Activated T-helper 2 cell treated with anti-CD3 and anti-CD28 coated beads, Interferon-gamma antibody, Interleukin-2, Interleukin-4, amounts not matched to agents 10 μg/mL and 5 μg/mL and 100 μg/mL, durations not matched to agents 14 hours and 24 hours and 36 hours (primary cell): Measurements from ENCODE around the gene ZCCHC9. TPM values are rescaled to one million over a fixed set of nuclear protein-coding genes. Genes with fewer than 3 reads are reported as not detected.

ENCODE experiments used
- DNase-seq: peaks from one replicate; pipeline ENCODE4 v3.0.0; 2021; ENCODE audit warnings: low spot score
- H3K27ac Mint-ChIP-seq: one replicate; pipeline ENCODE4 v1.8.0; 2021; ENCODE audit warnings: mixed read lengths
- H3K27me3 Mint-ChIP-seq: one replicate; pipeline ENCODE4 v1.8.0; 2021; ENCODE audit warnings: low read depth, mixed read lengths
- H3K36me3 Mint-ChIP-seq: one replicate; pipeline ENCODE4 v1.8.0; 2021; ENCODE audit warnings: low read depth, mixed read lengths
- H3K4me1 Mint-ChIP-seq: one replicate; pipeline ENCODE4 v1.8.0; 2021; ENCODE audit warnings: low read depth, mixed read lengths
- H3K4me3 Mint-ChIP-seq: one replicate; pipeline ENCODE4 v1.8.0; 2021; ENCODE audit warnings: low read depth, mild to moderate bottlenecking, moderate library complexity, mixed read lengths
- H3K9me3 Mint-ChIP-seq: one replicate; pipeline ENCODE4 v1.8.0; 2021; ENCODE audit warnings: mixed read lengths
- intact Hi-C: fragments of 100-400 bp; cut with micrococcal nuclease; formaldehyde crosslinking; loops from one replicate; pipeline ENCODE4 v1.15.1; 2023
- total RNA-seq: library from RNA; stranded (reverse); gene quantifications from 2 replicates; pipeline ENCODE4 v1.2.3, GENCODE V29; 2022

The ZCCHC9 gene
- total RNA-seq, 1 donor from 2014 or later: 43.4 TPM

DNA sequence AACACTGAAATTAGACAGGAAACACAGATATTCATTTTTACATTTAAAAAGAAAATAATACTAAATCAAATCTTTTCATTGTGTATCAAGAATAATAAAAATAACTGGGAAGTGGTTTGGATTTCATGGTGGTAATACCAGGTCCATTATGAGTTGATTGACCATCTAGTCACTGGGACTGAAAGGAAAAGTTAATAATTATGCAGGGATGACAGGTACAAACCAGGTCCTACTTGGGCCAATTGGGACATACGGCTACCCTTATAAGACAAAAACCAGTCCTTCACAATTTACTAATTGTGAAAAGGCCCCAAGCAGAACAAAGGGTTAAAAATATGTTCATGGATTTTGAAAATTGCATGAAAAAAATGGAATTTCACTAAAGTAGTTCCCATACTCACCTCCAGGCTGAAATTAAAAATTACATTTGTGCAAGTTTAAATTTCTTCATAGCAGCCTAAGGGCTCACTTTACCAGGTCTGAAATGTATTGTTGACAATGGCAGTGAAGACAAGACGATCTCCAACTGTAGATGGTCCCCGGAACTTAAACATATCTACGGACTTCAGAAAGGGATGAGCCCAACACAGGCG lies 44.1 kb downstream of the ZCCHC9 start:
- Mint-ChIP-seq H3K27me3 (peaks cover 8% of the 10 kb centered on the region), H3K36me3 (no peaks in the 10 kb centered on the region), H3K4me1 (no peaks in the 10 kb centered on the region), H3K4me3 (no peak overlapping the region), H3K9me3 (no peaks in the 10 kb centered on the region), H3K27ac (no peak overlapping the region)
- intact Hi-C loops: no loop called here
- no peak for DNase-seq

DNA sequence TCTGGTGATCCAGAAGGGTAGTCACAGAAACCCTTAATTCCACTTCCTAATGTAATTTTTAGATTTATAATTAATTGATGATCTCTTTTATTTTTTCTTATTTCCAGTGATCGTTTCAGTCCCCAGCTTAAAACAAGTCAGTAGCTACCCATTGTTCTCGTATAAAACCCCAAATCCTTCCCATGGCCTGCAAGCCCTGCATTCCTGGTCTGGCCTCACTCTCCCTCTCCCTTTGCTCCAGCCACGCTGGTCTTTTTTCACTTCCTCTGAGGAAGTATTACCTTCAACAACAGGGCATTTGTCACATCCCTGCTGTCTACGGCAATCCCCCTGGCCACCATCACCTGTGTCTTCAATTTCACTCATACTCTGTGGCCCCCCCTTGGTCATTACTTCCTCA lies 47.8 kb downstream of the ZCCHC9 start:
- no peak for DNase-seq
- intact Hi-C loops: no loop called here
- Mint-ChIP-seq H3K4me3 (no peak overlapping the region), H3K9me3 (no peaks in the 10 kb centered on the region), H3K4me1 (no peaks in the 10 kb centered on the region), H3K36me3 (no peaks in the 10 kb centered on the region), H3K27me3 (peaks cover 16% of the 10 kb centered on the region), H3K27ac (no peak overlapping the region)

DNA sequence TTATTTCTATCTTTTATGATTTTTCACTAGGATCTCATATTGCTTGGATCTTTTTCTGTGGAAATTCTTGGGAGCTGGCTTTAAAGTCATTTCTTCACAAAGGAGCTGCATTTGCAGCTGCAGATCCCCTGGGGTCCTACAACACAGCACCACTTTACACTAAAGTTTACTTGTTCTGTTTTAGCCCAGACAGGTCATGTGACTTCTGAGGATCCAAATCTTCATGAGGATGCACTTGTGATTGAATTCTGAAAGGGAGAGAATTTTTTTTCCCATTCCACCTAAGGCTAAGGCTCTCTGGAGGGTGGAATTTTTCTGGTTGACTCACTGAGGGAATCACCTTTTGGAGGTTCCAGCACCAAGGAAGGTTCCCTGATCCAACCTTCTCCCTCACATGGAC lies 49.1 kb downstream of the ZCCHC9 start:
- no peak overlapping the region for H3K4me3 Mint-ChIP-seq
- intact Hi-C loops: no loop called here

DNA sequence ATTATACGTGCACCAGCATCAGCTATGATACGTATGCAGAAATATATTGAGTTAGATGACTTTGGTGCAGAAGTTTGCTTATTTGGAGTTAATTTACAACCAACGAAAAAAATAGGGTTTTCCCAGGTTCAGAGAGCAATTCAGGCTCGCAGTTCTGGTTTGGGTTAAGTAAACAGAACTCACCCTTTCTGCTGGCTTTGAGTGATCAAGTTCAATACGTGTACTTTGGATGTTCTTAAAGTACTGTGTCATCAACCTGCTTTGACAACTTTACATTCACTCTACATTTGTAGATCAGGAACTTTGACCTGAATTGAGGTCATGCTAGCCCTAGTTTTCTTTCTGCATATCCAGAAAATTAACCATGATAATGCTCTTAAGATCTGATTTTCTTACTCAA lies 51.8 kb downstream of the ZCCHC9 start:
- no peaks in the 10 kb centered on the region for H3K4me1 Mint-ChIP-seq
- no peak overlapping the region for H3K27ac Mint-ChIP-seq
- H3K4me3 Mint-ChIP-seq: no peak overlapping the region
- intact Hi-C loops: no loop called here
- no peaks in the 10 kb centered on the region for H3K9me3 Mint-ChIP-seq
- peaks cover 12% of the 10 kb centered on the region for H3K27me3 Mint-ChIP-seq
- DNase-seq: no peak
- no peaks in the 10 kb centered on the region for H3K36me3 Mint-ChIP-seq

More for the DNA sequence above, 49.1 kb downstream of the ZCCHC9 start:
- Mint-ChIP-seq H3K27me3 (peaks cover 16% of the 10 kb centered on the region), H3K36me3 (no peaks in the 10 kb centered on the region), H3K27ac (no peak overlapping the region), H3K4me1 (no peaks in the 10 kb centered on the region), H3K9me3 (no peaks in the 10 kb centered on the region)
- DNase-seq: no peak

DNA sequence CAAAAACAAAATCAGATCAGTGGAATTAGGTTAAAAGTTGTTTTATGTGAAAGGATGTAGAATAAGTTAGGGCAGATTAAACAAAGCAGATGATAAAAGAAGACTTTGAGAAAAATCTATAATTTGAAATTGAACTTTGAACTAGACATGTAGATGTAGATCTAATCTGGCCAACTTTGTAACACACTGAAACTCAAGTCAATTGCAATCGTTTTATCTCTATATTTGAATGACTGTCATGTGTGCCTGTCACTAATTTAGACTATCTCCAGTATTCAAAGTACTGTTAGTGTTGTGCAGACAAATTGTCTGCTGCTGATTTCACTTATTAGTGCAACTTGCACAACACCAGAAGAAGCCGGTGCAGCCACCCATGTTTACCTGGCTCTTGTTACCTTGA lies 52.7 kb downstream of the ZCCHC9 start:
- Mint-ChIP-seq H3K27ac (no peak overlapping the region), H3K27me3 (peaks cover 12% of the 10 kb centered on the region), H3K36me3 (no peaks in the 10 kb centered on the region), H3K4me3 (no peak overlapping the region), H3K9me3 (no peaks in the 10 kb centered on the region), H3K4me1 (no peaks in the 10 kb centered on the region)
- intact Hi-C loops: no loop called here
- DNase-seq: no peak

DNA sequence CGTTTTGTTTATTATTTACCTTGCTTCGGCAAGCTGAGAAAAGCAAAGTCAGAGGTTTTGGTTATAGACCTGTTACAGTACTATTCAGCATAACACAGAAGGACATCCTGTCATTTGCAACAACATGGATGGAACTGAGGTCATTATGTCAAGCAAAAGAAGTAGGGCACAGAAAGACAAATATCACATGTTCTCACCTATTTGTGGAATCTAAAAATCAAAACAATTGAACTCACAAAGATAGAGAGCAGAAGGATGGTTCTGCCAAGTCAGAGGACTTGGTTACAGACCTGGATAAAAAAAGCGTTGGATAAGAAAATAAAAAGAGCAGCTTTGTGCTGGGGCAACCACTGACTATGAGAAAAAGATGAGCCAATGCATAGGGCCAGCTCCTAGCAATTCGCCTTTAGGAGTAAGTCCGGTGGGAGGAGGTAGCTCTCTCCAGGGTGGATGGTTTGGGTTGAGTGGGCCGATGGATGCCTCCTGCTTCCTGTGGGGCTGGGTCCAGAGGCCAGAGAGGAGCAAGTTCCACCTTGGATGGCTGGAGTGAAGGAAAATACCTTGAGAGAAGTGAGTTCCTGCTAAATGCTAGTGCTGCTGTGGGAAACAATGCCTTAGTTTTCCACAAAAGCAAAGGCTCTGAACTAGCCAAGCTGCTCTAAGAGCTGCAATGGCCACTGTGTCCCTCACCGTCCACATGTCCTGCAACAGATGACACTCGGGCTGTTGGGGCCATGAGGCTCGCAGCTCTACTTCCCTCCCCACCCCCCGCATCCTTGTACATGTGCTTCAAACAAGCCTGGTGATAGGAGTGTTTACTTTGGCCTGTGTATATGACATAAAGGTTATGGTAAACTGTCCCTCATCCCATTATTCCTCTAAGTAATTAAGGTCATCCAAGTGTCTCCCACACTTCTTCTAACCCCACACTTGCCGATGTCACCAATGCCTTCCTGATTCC lies 54.2 kb downstream of the ZCCHC9 start:
- Mint-ChIP-seq H3K4me3 (no peak overlapping the region), H3K4me1 (no peaks in the 10 kb centered on the region)

DNA sequence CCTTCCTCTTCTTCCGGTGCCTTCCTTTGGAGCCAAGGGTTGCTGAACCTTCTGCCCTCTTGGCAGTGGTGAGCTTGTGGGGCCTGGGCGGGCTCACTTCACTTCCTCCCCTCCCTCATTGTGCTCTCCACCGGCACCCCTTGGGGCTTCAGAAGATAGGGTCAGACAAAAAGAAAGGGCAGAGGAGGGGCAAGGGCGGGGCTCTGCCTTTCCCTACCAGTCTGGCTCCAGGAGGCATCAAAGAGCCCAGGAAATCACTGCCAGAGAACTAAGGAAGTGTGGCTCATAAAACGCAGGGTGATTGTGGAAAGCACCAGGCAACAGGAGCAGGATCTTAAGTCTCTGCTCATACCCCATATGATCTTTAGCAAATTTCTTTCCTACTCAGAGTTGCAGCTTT lies 57.7 kb downstream of the ZCCHC9 start:
- DNase-seq: no peak

More for the DNA sequence above, 54.2 kb downstream of the ZCCHC9 start:
- peaks cover 12% of the 10 kb centered on the region for H3K27me3 Mint-ChIP-seq
- no peak for DNase-seq
- no peaks in the 10 kb centered on the region for H3K9me3 Mint-ChIP-seq
- no peak overlapping the region for H3K27ac Mint-ChIP-seq
- H3K36me3 Mint-ChIP-seq: no peaks in the 10 kb centered on the region
- intact Hi-C loops: no loop called here

DNA sequence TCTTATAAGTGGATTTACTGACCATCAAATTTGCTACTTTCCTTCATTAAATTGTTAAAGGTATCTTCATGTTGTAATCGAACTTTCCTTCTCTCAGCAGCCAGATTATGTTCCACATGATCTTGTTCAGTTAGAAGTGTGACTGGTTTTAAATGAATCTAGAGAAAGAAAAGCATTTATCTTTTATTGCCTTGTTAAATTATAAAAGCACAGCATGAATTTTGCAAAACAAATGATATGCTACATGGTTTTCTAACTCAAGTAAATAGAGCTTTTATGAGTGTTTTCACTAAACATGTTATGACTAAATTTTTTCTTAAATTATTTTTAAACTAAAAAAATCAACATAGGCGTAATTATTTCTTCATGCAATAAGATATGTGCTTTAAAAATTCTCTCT lies 58.5 kb downstream of the ZCCHC9 start:
- Mint-ChIP-seq H3K4me1 (no peaks in the 10 kb centered on the region), H3K4me3 (no peak overlapping the region), H3K9me3 (no peaks in the 10 kb centered on the region), H3K27ac (no peak overlapping the region), H3K27me3 (peaks cover 2% of the 10 kb centered on the region), H3K36me3 (no peaks in the 10 kb centered on the region)
- DNase-seq: no peak
- intact Hi-C loops: no loop called here

More for the DNA sequence above, 57.7 kb downstream of the ZCCHC9 start:
- H3K27ac Mint-ChIP-seq: no peak overlapping the region
- intact Hi-C loops: no loop called here
- no peaks in the 10 kb centered on the region for H3K4me1 Mint-ChIP-seq
- peaks cover 2% of the 10 kb centered on the region for H3K27me3 Mint-ChIP-seq
- no peaks in the 10 kb centered on the region for H3K36me3 Mint-ChIP-seq
- H3K4me3 Mint-ChIP-seq: no peak overlapping the region
- no peaks in the 10 kb centered on the region for H3K9me3 Mint-ChIP-seq

DNA sequence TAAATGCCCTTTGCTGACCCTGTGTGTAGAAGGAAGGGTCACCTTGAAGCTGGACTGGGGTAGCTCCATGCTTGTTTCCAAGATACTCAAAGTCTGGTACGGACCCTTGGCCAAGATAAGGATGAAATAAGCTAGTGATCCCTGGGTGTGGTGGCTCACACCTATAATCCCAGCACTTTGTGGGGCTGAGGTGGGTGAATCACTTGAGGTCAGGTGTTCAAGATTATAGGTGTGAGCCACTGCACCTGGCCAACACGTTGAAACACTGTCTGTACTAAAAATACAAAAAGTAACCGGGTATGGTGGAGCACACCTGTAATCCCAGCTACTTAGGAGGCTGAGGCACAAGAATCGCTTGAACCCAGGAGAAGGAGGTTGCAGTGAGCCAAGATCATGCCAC lies 59.3 kb downstream of the ZCCHC9 start:
- H3K27ac Mint-ChIP-seq: no peak overlapping the region
- no peak for DNase-seq
- peaks cover 8% of the 10 kb centered on the region for H3K27me3 Mint-ChIP-seq
- intact Hi-C loops: no loop called here
- no peak overlapping the region for H3K4me3 Mint-ChIP-seq
- no peaks in the 10 kb centered on the region for H3K9me3 Mint-ChIP-seq
- no peaks in the 10 kb centered on the region for H3K36me3 Mint-ChIP-seq
- no peaks in the 10 kb centered on the region for H3K4me1 Mint-ChIP-seq

DNA sequence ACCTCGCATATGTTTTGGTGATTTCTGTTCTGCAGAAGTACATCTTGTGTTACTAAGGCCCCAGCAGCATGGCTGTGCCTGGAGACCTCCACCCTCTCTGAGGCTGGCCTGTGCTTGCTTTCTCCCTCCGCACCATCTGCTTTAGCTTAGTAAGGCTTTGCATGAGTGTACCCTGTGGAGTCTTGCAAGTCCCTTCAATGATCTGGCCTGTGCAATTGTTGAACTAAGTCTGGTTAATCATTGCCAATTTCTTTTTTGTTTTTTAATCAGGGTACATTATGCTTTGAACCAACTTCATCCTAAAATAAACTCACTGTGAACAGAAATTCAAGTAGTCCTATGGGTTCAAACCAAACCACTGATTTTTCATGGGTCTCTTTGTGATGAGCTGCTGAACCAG lies 60.2 kb downstream of the ZCCHC9 start:
- H3K27ac Mint-ChIP-seq: no peak overlapping the region
- H3K4me3 Mint-ChIP-seq: no peak overlapping the region
- no peaks in the 10 kb centered on the region for H3K9me3 Mint-ChIP-seq
- intact Hi-C loops: no loop called here
- H3K4me1 Mint-ChIP-seq: no peaks in the 10 kb centered on the region
- H3K36me3 Mint-ChIP-seq: no peaks in the 10 kb centered on the region
- peaks cover 12% of the 10 kb centered on the region for H3K27me3 Mint-ChIP-seq
- no peak for DNase-seq

Other genes with a start within 250 kb of the ZCCHC9 start
- not detected in 2 replicates for gene CKMT2, start 68.3 kb upstream of the ZCCHC9 start, total RNA-seq
- not detected in 2 replicates for gene ACOT12, start 92.5 kb downstream of the ZCCHC9 start, total RNA-seq